Stimulated activated CD4-positive, alpha-beta T cell treated with anti-CD3 and anti-CD28 coated beads, Interleukin-4, amount 100 ng/mL, for 48 hours (primary cell): ENCODE measurements around the gene PCMTD2.

Experiments
- DNase-seq, 2 donors: peaks; one replicate each; pipeline ENCODE4 v3.0.0-alpha.2; 2020; ENCODE audit warnings: low read depth in 2 of 2

The PCMTD2 gene

DNA sequence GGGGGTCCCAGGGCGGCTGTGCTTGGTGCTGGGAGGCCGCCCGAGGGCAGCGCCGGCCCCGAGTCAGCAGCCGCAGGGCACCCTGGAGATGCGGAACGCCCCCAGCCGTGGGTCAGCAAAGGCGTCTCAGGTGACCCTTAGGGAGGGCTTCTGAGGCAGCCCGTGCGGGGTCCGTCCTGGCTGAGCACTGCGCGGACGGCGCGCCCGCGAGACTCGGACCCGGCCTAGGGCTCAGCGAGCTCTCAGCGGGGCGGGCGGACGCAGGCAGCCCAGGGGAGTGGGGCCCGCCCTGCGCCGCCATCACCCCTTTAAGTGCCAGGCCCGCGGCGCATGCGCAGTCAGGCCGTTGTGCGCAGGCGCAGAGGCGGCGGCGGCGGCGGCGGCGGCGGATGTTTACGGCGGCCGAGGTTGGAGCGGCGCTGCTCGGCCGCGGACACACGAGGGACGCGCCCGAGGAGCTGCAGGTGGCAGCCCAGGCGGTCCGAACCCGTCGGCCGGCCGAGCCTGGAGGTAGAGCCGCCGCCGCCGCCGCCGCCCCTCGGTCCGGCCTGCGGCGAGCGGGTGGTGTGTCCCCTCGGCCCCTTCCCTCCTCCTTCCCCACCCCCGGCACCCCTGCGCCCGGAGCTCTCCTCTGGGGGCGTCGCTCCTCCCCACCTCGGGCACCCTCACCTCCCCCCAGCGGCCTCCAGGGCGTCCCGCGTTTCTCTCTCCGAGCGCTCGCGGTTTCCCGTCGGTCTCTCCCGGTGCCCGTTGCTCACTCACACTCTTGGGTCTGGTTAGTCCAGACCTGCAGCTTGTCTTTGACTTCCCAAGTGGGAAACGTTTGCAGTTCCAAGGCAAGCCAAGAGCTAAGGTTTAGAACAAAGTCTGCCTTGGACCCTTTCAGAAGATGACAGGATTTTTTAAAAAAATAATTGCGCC, at the start of gene PCMTD2:
Gene PCMTD2, plus strand, starts transcription at position 388 of the 921 bp plus-strand sequence. CDS start 4,218 bp downstream, outside the sequence.
- DNase-seq: peak; percentile 77 to 82

DNA sequence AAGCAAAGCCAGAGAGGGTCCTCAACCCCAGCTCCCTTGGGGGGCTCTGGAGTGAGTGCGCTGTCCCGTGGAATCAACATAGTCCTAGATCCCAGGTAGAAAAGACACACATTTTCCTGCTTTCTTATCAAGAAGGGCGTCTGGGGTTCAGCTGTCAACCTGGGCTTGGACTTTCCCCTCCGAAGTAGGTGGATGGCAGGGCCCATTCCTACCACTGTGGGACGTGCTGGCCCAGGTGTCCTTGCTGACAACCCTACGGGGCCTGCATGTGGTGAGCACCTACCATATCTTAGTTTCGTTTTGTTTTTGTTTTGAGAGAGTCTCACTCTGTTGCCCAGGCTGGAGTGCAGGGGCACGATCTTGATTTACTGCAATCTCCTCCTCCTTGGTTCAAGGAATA, 48.9 kb upstream of the PCMTD2 start:
- DNase-seq: no peak

DNA sequence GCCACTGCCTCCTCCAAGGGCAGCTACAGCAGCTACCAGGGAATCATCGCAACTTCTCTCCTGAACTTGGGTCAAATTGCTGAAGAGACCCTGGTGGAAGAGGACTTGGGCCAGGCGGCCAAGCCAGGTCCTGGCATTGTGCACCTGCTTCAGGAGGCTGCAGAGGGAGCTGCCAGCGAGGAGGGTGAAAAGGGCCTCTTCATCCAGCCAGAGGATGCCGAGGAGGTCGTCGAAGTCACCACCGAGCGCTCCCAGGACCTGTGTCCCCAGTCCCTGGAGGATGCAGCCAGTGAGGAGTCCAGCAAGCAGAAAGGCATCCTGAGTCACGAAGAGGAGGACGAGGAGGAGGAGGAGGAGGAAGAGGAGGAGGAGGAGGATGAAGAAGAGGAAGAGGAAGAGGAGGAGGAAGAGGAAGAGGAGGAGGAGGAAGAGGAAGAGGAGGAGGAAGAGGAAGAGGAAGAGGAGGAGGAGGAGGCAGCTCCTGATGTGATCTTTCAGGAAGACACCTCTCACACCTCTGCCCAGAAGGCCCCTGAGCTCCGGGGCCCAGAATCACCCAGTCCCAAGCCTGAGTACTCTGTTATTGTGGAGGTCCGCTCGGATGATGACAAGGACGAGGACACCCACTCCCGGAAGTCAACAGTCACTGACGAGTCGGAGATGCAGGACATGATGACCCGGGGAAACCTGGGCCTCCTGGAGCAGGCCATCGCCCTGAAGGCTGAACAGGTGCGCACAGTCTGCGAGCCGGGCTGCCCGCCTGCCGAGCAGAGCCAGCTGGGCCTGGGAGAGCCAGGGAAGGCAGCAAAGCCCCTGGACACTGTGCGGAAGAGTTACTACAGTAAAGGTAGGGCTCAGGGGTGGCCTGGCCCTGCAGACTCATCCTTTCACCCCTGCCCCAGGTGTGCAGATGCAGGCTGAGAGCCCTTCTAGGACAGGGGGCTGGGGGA, 47.6 kb upstream of the PCMTD2 start:
- no peak for DNase-seq

DNA sequence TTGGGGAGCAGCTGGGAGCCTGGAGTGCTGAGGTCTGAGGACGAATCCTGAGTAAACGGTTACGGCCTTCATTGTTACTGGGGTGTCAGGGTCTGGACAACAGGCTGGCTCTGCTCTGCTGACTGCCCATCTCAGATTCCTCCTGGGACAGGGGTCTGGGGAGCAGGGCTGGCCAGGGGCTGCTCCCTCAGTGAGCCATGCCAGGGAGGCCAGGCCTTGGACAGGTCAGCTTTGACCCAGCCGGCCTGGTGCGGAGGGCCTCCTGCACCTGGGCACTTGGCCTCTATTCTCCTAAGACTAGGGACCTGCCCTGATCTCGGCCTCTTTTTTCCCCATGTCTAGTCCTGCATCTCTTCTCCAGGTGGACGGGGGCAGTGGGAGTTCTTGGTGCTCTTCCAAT, 46.4 kb upstream of the PCMTD2 start:
- DNase-seq: no peak

DNA sequence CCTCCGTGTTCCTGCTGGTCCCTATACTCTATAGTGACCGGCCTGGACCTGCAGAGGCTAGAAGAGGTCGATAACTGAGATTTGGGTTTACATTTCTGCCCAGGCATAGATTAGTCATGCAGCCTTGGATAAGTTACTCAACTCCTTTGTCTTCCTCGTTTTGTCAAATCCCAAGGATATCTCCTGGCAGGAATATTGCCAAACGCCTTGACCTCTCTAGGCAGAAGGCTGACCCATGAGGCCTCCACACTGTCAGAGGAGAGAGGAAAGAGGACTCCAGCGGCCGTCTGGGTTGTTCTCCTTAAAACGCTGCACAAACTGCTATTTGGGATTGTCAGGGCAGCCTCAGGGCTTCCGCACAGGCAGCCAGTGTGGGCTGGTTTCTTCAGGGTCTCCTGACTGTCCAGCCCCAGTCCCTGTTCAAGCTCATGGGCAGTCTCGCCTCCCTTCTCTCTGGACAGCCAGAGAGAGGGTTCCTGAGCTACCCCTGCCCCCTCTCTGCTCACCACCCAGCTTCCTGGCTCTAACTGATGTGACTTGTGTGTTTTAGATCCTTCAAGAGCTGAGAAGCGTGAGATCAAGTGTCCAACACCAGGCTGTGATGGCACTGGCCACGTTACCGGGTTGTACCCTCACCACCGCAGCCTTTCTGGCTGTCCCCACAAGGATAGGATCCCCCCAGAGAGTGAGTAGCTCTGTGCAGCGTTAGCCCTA, 44.7 kb upstream of the PCMTD2 start:
- DNase-seq: no peak

DNA sequence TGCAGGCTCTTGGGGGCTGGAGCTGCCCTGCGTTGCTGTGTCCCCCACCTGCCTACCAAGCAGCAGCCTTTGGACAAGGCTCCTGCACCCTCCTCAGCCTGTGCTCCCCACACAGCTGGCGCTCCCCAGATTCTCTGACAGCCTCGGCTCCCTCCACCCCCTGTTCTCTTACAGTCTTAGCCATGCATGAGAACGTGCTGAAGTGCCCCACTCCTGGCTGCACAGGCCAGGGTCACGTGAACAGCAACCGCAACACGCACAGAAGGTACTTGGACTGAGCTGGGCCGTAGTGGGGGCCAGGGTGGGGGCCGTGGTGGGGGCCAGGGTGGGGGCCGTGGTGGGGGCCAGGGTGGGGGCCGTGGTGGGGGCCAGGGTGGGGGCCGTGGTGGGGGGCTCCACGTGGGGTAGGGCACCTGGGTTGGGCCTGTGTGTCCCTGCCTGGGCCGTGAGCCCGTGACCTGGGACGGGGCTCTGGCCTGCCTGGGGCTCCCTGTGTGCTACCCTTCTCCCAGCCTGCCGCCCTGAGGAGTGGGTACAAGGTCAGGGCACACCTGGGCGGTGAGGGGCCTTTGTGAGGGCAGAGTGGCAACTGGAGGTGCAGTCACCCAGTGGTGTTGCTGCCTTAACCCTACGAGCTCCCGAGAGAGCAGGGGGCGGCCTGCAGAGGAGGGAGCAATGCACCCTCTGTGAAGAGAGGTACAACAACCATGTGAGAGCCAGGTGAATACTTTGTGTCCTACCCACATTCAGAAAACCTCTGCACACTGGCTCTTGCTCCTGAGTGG, 43.5 kb upstream of the PCMTD2 start:
- no peak for DNase-seq

DNA sequence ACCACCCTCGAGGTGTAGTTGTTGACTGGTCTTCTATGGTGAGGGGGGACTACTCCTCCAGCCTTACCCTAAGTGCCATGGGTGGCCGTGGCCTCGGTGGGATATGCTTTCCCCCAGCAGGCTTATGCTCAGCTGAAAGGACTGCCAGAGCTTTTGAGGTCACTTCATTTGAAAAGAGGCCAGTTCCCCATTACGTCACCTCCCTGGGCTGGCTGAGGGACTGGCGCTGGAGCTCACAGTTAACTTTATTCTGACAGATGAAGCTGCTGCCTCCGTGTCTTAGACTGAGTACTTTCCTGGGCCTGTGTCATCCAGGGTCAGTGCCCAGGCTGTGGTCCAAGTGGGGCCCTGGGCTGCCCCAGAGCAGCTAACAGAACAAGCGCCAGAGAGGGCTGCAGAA, 42.8 kb upstream of the PCMTD2 start:
- no peak for DNase-seq

DNA sequence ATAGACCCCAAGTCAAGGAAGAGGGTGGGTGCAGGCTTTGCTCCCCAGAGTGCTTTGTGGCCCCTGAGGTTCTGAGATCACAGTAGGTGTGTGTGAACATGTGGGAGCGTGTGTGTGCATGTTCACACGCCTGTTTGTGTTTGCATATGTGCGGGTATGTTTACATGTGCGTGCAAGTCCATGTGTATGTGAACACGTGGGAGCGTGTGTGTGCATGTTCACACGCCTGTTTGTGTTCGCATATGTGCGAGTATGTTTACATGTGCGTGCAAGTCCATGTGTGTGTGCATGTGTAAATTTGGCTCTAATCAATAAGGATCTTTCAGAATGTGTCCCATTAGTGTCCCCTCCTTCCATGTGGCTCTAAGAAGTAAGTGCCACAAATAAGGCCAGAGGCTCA, 41.4 kb upstream of the PCMTD2 start:
- no peak for DNase-seq

DNA sequence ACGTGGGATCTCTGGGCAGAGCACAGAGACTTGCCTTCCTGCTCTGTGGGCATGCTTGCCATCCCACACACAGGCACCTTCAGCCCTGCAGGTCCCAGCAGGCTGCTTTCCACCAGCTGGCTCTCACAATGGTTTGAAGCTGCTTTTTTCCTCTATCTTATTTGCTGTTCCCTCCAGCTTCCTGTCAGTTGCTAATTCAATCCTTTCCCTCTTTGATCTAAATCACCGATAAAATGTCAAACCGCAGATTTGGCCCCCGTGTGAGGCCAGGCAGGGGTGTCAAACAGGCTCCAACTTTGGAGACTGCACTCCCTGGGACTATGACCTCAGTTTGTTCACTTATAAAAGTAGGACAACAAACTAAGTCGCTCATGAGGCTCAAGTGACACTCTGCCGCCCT, 40.6 kb upstream of the PCMTD2 start:
- no peak for DNase-seq

DNA sequence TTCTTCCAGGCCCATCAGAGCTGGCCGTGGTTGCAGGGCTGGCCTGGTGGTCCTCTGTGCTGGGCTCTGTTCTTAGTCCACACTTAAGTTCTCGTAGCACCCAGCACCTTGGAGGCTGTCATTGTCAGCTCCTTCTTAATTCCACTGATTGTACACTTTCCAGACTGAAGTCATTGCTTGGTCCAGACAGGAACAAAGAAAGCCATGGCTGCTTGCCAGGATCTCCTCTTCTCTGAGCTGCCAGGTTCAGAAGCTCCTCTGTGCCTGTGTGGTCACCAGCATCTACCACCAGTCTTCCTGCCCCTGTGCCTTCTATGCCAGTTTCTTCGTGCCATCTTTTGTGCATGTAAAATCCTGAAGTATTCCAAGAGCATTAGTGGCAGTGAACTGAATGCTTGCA, 39.5 kb upstream of the PCMTD2 start:
- no peak for DNase-seq

DNA sequence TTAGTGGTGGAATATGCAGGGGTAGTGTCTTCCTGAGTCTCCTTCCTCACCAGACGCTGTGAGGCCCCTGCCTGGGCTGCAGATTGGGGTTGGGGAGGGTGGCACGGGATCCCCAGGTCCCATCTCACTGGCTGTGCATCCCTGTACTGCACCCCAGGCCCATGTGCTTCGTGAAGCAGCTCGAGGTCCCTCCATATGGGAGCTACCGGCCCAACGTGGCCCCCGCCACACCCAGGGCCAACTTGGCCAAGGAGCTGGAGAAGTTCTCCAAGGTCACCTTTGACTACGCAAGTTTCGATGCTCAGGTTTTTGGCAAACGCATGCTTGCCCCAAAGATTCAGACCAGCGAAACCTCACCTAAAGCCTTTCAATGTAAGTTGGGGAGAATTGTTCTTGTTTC, 38.6 kb upstream of the PCMTD2 start:
- no peak for DNase-seq

DNA sequence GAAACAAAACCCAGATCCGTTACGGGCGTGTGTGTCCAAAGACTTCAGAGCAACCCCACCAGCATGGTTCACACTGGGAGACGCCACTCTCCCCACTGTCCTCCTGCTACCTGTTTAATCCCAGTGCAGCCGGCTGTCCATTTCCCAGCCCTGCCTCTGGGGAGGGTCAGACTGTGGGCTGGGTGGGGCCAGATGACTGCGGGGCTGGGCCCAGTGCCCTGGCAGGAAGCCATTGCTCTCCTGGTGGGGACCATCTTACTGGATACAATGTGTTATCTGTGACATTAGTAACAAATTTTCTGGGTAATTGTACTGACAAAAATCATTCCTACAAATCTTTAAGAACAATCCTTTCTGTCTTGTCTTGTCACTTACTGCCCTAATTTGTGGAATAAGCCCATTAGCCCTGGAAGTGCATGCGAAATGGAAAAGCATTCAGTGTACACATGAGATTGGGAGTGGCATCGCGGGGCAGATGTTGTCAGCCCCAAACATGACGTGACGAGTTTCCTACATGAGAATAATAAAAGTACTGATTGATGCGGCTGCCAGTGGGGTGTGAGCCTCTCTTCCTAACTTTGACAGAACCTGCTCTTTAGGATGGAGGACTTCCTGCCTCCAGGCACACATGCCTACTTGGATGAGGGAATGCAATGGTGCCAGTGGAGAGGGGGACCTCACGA, 37.9 kb upstream of the PCMTD2 start:
- no peak for DNase-seq

DNA sequence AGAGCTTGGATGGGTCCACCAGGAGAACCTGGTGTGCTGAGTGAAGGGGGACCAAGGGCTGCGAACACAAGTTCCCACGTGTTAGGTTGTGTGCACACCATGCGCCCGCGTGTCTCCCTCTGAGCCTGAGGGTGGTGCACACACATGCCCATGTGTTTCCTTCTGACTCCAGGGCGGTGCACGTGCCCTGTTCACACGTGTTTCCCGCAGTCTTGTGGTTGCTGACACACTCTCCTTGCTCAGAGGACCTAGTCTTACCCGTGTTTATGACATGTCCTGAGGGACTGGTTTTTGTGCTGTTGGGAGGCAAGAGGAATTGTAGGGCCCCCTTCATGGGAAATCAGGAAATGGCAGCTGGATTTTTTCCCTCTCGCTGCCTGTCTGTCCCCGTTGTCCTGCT, 36.3 kb upstream of the PCMTD2 start:
- no peak for DNase-seq

DNA sequence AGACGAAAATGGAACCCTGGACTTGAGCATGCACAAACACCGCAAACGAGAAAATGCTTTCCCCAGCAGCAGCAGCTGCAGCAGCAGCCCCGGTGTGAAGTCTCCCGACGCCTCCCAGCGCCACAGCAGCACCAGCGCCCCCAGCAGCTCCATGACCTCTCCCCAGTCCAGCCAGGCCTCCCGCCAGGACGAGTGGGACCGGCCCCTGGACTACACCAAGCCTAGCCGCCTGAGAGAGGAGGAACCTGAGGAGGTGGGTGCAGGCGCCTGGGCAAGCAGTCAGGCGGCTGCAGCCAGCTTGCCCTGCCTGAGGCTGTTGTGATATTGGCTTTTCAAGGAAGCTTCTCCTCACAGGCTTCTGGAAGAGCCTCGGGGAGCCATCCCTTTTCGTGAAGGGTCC, 35.8 kb upstream of the PCMTD2 start:
- no peak for DNase-seq

DNA sequence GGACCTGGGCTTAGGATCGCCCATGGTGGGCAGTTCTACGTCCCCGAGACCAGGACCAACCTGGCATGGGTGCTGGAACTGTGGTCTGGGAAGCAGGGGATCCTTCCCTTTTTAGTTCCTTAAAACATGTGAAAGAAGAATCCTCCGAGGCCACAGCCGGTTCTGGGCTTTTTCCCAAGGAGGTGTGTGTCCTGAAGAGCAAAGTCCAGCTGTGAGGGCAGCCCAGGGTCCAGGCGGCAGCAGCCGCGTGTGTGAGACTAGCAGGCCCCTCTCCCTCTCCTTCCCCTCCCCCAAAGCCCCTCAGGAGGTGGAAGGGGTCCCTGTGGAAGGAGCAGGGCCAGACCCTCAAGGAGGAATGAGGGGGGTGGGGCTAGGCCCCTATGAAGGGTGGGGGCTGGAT, 35.1 kb upstream of the PCMTD2 start:
- no peak for DNase-seq

DNA sequence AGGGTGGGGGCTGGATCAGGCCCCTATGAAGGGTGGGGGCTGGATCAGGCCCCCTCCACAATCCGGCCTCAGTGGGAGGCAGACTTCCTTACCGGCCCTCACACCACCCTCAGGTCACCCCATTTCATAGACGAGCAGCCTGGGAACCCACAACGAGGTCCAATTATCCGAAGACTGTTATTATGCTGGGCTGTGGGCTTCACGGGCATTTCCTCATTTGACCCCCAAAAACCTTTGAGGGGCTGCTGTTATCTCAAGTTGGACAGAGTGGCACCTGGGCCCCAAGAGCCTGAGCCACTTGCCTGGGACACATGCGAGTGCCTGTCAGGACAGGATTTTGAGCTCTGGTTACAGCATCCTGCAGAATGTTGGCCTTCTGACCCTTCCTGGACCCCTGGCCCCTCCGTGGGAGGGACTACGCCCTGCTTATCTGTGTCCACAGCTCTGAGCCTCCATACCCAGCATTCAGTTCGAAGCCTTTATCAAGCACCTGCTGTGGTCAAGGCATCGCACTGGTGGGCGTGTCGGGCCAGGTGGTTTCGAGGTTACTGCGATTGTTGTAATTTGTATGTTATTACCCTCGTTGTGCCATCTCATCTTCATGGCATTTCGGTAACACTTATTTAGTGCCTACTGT, 34.5 kb upstream of the PCMTD2 start:
- DNase-seq: no peak

DNA sequence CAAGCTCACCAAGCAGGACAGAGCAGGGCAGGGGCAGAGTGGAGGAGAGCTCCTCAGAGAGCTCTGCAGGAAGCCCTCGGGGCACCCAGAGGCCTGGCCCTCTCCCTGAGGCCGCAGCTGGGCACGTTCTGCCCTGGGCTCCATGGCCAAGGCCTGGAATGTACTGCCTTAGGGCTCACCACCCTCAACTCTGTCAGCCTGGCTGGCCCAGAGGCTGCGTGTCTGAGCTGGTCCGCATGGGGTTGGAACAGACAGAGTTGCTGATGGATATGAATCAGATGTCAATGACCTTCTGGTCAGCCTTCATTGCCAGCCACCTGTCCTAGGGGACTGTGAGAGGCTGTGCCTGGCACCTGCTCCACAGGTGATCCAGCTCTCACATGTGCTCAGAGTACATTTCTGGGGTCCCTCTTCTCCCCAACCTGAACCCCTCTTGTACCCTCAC, 33.2 kb upstream of the PCMTD2 start:
- no peak for DNase-seq

DNA sequence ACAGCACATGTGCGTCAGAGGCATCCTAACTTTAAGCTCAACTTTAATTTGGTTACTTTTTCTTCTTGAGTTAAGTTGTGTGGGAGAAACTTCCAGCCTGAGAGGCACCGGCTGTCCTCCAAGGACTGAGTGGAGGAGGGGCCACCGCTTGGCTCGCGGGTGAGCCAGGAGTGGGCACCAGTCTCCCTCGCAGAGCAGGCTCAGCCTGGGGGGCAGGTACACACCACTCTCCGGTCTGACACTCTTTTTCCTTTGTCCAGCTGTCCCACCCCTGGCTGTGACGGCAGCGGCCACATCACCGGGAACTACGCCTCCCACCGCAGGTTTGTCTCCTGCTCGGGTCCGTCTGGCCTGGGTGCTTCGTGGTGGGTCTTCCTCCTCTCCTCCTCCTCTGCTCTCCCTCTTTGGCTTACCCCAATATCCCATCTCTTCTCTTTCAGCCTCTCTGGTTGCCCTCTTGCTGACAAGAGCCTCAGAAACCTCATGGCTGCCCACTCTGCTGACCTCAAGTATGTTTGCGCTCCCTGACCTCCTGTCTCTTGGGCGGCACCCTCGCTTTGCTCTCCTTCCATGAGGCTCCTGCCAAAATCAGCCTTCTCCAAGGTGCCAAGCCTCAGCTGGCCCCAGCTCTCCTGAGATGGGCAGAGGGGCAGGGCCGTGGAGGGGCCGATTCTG, 32.6 kb upstream of the PCMTD2 start:
- no peak for DNase-seq

DNA sequence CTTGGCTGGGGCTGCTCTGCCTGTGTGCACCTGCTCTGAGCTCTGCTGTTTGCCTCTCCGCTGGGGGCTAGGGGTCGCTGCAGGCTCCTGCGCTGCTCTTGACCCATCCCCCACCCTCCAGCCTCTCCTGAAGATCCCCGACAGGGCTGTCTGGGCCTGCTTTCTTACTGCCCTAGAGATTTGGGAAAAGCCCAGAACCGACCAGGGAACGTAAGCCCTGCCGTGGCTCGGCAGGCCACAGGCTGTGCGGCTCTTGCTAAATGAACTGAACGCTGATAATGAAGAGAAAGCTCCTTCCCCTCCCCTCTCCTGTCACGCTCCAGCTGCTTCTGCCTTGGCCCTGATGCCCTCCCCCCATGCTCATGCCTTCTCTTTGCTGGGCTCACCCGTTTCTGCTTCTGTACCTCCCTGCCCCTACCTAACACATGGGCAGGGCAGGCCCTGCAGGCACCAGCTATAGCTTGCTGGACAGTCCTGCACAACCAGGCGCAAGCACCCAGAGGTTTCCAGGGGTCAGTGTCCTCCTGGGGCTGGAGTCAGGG, 32.0 kb upstream of the PCMTD2 start:
- DNase-seq: no peak
